NCI-H1694 (cell line): Measurements from ENCODE around the gene SOX8.

Experiments
- DNase-seq: peaks from one replicate; lab custom pipeline; 2025; lab: John Stamatoyannopoulos, UW

Gene SOX8

GRCh38 chr16:974001-974601, 7.5 kb upstream of the SOX8 start:
- DNase-seq = no peak

- DNase-seq = no peak
Measured at GRCh38 chr16:974611-975261, 6.8 kb upstream of the SOX8 start.

GRCh38 chr16:975291-975690, 6.3 kb upstream of the SOX8 start:
- no peak for DNase-seq

- no peak for DNase-seq
Measured at GRCh38 chr16:976389-976931, 5.1 kb upstream of the SOX8 start.

- no peak for DNase-seq
Measured at GRCh38 chr16:977081-977701, 4.4 kb upstream of the SOX8 start.

DNA sequence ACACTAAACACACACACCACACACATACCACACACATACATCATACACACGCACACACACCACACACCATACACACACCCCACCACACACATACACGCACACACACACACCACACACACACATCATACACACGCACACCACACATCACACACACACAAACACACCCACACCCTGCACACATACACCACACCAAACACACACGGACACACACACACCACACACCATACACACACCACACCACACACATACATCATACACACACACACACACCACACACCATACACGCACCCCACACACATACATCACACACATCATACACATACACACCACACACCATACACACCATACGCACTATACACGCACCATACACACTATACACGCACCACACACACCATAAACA, 3.7 kb upstream of the SOX8 start:
- no peak for DNase-seq

GRCh38 chr16:978403-978802, 3.2 kb upstream of the SOX8 start:
- no peak for DNase-seq

- DNase-seq = no peak
Measured at GRCh38 chr16:979147-979546, 2.4 kb upstream of the SOX8 start.

DNA sequence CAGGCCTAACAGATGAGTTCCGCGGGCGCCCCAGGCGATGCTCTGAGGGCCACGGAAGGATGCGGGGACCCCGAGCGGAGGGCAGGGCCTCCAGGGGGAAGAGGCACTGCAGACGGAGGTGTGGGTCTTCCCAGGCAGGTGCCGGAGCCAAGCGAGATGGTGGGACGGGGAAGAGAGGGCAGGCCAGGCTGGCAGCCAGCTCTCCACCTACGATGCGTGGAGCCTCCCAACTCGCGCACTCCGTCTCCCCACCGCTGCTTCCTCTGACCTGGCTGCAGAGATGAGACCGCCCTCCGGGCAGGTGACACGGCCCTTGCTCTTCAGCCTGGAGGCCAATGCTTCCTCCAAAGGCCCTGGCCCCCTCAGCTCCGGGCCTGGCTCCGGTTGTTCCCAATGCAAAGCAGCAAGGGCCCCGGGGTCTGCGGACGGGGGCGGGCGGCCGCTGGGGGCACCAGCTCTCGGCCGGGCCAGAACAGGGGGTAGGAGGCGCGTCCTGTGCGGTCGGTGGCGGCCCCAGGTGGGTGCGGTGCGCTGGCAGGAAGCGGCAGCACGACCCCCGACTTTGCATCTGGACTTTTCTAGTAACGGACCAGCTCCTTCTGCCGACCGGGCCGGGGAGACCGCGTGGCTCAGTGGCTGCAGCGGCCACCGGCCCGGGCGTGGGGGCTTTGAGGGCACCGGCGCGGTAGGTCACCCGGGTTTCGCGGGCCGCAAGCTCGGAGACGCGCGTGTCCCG, 1.5 kb upstream of the SOX8 start:
- DNase-seq = no peak

- DNase-seq = no peak
Measured at GRCh38 chr16:980595-980854, 1.0 kb upstream of the SOX8 start.

DNA sequence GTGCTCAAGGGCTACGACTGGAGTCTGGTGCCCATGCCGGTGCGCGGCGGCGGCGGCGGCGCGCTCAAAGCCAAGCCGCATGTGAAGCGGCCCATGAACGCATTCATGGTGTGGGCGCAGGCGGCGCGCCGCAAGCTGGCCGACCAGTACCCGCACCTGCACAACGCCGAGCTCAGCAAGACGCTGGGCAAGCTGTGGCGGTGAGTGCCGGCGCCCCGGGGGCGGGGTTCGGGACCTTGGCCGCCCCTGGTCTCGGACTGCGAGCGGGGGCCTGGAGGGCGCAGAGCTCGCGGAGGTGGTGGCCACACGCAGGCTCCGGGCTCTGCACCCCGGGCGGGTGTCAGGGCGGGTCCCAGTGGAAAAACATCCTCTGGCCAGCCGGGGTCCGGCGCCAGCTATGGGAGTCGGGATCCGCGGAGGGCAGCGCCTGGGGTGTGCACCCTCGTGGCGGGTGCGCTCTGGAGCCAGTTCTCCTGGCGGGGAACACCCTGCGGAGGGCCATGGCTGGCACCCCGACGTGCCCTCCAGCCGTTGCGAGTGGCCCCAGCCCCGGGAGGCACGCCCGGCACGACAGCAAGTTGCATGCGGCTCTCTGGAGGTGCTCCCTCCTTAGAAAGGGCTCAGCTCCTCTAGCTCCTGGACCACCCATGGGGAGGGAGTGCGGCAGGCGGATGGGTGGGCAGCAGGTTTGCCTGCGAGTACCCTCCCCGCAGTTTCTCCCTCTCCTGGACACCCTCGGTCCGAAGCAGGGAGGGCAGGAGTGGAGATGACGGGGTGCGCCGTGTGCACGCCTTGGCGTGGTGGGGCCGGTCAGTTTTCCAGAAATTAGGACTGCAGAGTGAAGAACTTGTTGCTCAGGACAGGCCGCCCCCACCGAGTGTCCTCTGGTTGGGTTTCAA, 824 bp downstream of the SOX8 start:
- DNase-seq = no peak

GRCh38 chr16:983044-984030, 1.8 kb downstream of the SOX8 start:
- DNase-seq = no peak

- no peak for DNase-seq
Measured at GRCh38 chr16:984121-984694, 2.6 kb downstream of the SOX8 start.

GRCh38 chr16:984736-985636, 3.4 kb downstream of the SOX8 start:
- DNase-seq = no peak

- no peak for DNase-seq
Measured at GRCh38 chr16:985646-986400, 4.3 kb downstream of the SOX8 start.

DNA sequence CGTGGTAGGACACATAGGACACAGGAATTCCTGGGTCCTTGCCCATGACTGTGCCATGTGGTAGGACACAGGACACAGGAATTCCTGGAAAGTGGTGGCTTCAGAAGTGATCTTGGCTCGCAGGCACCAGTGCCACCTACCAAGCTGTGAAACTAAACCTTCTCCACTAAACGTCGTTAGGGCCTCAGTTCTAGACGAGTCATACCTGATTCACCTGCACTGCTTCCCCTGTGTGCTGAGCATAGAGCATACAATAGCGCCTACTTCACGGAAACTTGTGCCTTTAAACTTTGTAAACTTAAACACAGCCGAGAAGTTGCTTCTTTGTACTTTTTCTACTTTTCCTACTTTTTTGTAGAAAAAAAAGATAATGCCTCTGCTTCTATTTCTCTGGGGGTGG, 4.8 kb downstream of the SOX8 start:
- no peak for DNase-seq

DNA sequence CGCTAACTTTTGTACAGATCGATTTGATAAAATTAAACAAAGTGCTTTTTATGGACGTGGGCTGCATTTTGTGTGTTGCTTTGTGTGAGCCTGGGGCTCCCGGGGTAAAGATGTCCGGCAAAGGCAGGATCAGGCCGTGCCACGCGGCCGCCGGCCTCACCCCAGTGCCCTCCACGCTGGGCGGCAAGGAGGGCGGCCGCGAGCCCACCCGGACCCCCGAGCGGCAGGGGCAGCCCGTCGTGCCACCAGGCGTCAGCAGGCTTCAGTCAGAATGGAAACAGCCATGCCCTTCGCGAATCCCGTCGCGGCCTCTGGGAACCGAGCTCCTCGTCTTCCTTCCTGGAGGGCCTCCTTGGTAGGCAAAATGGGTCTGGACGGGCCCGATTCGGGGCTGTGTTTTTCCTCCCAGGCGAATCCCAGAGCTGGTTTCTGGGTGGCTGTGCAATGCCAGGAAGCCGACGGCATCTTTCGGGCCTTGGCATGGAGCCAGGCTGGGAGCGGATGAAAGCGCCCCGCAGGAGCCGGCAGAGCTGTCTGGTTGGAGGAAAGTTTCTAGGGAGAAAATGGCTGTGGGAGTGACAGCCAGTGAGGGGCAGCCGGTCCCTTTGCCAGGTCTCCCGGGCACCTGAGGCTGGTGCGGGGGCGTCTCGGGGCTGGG, 5.5 kb downstream of the SOX8 start:
- DNase-seq = no peak

GRCh38 chr16:987906-988305, 6.3 kb downstream of the SOX8 start:
- no peak for DNase-seq
